Hepatocyte (in vitro differentiated cells): ENCODE results near the gene DNMT3A. TPM values are rescaled to one million over a fixed set of nuclear protein-coding genes. Genes with fewer than 3 reads are reported as not detected.
A peak's percentile ranks its signal among the peaks of the same experiment; 100 is the strongest.

Experiments used
- DNase-seq: peaks from one replicate; pipeline ENCODE4 v3.0.0-alpha.2; 2016; ENCODE audit warnings: low spot score
- H2AFZ ChIP-seq: fragments of 200-600 bp; sonication (generic); 2 replicates; pipeline ENCODE4 v1.6.0; 2016; ENCODE audit warnings: antibody characterized with exemption, mild to moderate bottlenecking
- H3K27ac ChIP-seq: fragments of 200-600 bp; sonication (generic); 2 replicates; pipeline ENCODE4 v1.5.1; 2016; ENCODE audit warnings: mild to moderate bottlenecking
- H3K27me3 ChIP-seq: fragments of 200-600 bp; sonication (generic); 2 replicates; pipeline ENCODE4 v1.6.1; 2016
- H3K36me3 ChIP-seq: fragments of 200-600 bp; sonication (generic); replicated peaks from 2 replicates; pipeline ENCODE4 v1.5.1; 2016; ENCODE audit warnings: low read depth; ENCODE audit not compliant: insufficient read depth
- H3K4me1 ChIP-seq: fragments of 200-600 bp; sonication (generic); 2 replicates; pipeline ENCODE4 v1.5.1; 2016; ENCODE audit warnings: mild to moderate bottlenecking, moderate library complexity; ENCODE audit not compliant: insufficient read depth
- H3K4me2 ChIP-seq: fragments of 200-600 bp; sonication (generic); 2 replicates; pipeline ENCODE4 v1.6.0; 2016
- H3K4me3 ChIP-seq: fragments of 200-600 bp; sonication (generic); 2 replicates; pipeline ENCODE4 v1.5.1; 2016; ENCODE audit warnings: mild to moderate bottlenecking
- H3K79me2 ChIP-seq: fragments of 200-600 bp; sonication (generic); 2 replicates; pipeline ENCODE4 v1.6.0; 2017; ENCODE audit warnings: mild to moderate bottlenecking
- H3K9me2 ChIP-seq: fragments of 200-600 bp; sonication (generic); replicated peaks from 2 replicates; pipeline ENCODE4 v1.6.0; 2017; ENCODE audit warnings: mild to moderate bottlenecking; ENCODE audit not compliant: insufficient read depth
- H3K9me3 ChIP-seq: fragments of 200-600 bp; sonication (generic); 2 replicates; pipeline ENCODE4 v1.5.1; 2016; ENCODE audit warnings: low read depth, mild to moderate bottlenecking
- H4K20me1 ChIP-seq: fragments of 200-600 bp; sonication (generic); 2 replicates; pipeline ENCODE4 v1.6.0; 2016; ENCODE audit warnings: mild to moderate bottlenecking; ENCODE audit not compliant: insufficient read depth, poor library complexity, severe bottlenecking
- CTCF ChIP-seq: fragments of 200-600 bp; sonication (generic); IDR thresholded peaks from 2 replicates; pipeline ENCODE4 v1.5.1; 2016; ENCODE audit warnings: antibody characterized with exemption, mild to moderate bottlenecking; ENCODE audit not compliant: poor library complexity
- EZH2 ChIP-seq: fragments of 200-600 bp; sonication (generic); IDR thresholded peaks from 2 replicates; pipeline ENCODE4 v1.6.1; 2016; ENCODE audit warnings: antibody characterized with exemption, mild to moderate bottlenecking, borderline replicate concordance
- EZH2phosphoT487 ChIP-seq: fragments of 200-600 bp; sonication (generic); IDR thresholded peaks from one replicate; pipeline ENCODE4 v1.6.1; 2018; ENCODE audit warnings: antibody characterized with exemption, mild to moderate bottlenecking, low read depth, moderate library complexity; ENCODE audit not compliant: unreplicated experiment, severe bottlenecking
- WGBS: methylation state at CpG from one replicate; pipeline ENCODE4 v1.1.6; 2016; ENCODE audit warnings: low lambda C conversion rate; ENCODE audit errors: missing lambda C conversion rate; 5-methylcytosine and 5-hydroxymethylcytosine counted together
- polyA plus RNA-seq: library from polyadenylated mRNA; unstranded; fragments of >200 nt; fragmentation: Nextera tagmentation; extraction: Ambion mirVana; gene quantifications from 2 replicates; pipeline ENCODE4 v1.2.1, GENCODE V29; 2016
- total RNA-seq: library from RNA; depleted of rRNA; stranded (reverse); fragments of >200 nt; gene quantifications from 2 replicates; pipeline ENCODE4 v1.2.3, GENCODE V29; 2014

Gene DNMT3A
- total and polyA plus RNA-seq, 2 experiments from 2014 or later = 28.3 to 43.8 TPM

GRCh38 chr2:25375989-25376545, 34.3 kb upstream of the DNMT3A start:
- H3K9me3 ChIP-seq = no peaks in the 10 kb centered on the region
- H3K4me2 ChIP-seq = peak overlapping the region; percentile 57
- no peak for DNase-seq
- no peak for TF ChIP-seq EZH2phosphoT487
- no peak for TF ChIP-seq EZH2
- TF ChIP-seq CTCF = no peak
- no peaks in the 10 kb centered on the region for H4K20me1 ChIP-seq
- H3K79me2 ChIP-seq = no peaks in the 10 kb centered on the region
- no peaks in the 10 kb centered on the region for H3K36me3 ChIP-seq
- peaks cover 15% of the 10 kb centered on the region for H3K4me1 ChIP-seq
- no peaks in the 10 kb centered on the region for H3K9me2 ChIP-seq
- 86% methylated on average over 16 of the region's 16 CpGs for WGBS
- H3K27me3 ChIP-seq = no peaks in the 10 kb centered on the region
- H3K27ac ChIP-seq = peak overlapping the region; percentile 70
- no peak overlapping the region for H3K4me3 ChIP-seq
- no peak overlapping the region for H2AFZ ChIP-seq

- Histone ChIP-seq H3K9me2 (no peaks in the 10 kb centered on the region), H3K36me3 (no peaks in the 10 kb centered on the region), H3K27ac (no peak overlapping the region), H4K20me1 (no peaks in the 10 kb centered on the region), H2AFZ (no peak overlapping the region), H3K79me2 (no peaks in the 10 kb centered on the region), H3K4me3 (no peak overlapping the region), H3K9me3 (no peaks in the 10 kb centered on the region), H3K4me1 (peaks cover 19% of the 10 kb centered on the region), H3K27me3 (no peaks in the 10 kb centered on the region), H3K4me2 (no peak overlapping the region)
- TF ChIP-seq EZH2 (no peak), CTCF (no peak), EZH2phosphoT487 (no peak)
- 93% methylated on average over 17 of the region's 17 CpGs for WGBS
- no peak for DNase-seq
Measured at GRCh38 chr2:25375371-25375988, 33.8 kb upstream of the DNMT3A start.

- 99% methylated on average over 5 of the region's 5 CpGs for WGBS
- no peak overlapping the region for H3K4me2 ChIP-seq
- TF ChIP-seq EZH2phosphoT487 (no peak), EZH2 (no peak)
- H3K79me2 ChIP-seq = no peaks in the 10 kb centered on the region
- no peaks in the 10 kb centered on the region for H3K36me3 ChIP-seq
- no peaks in the 10 kb centered on the region for H3K9me3 ChIP-seq
- H2AFZ ChIP-seq = no peak overlapping the region
- H3K9me2 ChIP-seq = no peaks in the 10 kb centered on the region
- no peak overlapping the region for H3K27ac ChIP-seq
- no peak for DNase-seq
- H3K4me1 ChIP-seq = peaks cover 19% of the 10 kb centered on the region
- H3K27me3 ChIP-seq = no peaks in the 10 kb centered on the region
- no peaks in the 10 kb centered on the region for H4K20me1 ChIP-seq
- H3K4me3 ChIP-seq = no peak overlapping the region
Measured at GRCh38 chr2:25374827-25375226, 33.1 kb upstream of the DNMT3A start.

GRCh38 chr2:25374411-25374810, 32.7 kb upstream of the DNMT3A start:
- H3K9me3 ChIP-seq = no peaks in the 10 kb centered on the region
- over 99% methylated on average over 4 of the region's 4 CpGs for WGBS
- DNase-seq = no peak
- H3K4me1 ChIP-seq = peaks cover 23% of the 10 kb centered on the region
- no peaks in the 10 kb centered on the region for H3K79me2 ChIP-seq
- H4K20me1 ChIP-seq = no peaks in the 10 kb centered on the region
- H2AFZ ChIP-seq = no peak overlapping the region
- H3K4me3 ChIP-seq = no peak overlapping the region
- no peaks in the 10 kb centered on the region for H3K9me2 ChIP-seq
- no peak overlapping the region for H3K27ac ChIP-seq
- H3K4me2 ChIP-seq = no peak overlapping the region
- TF ChIP-seq EZH2 = no peak
- no peak for TF ChIP-seq CTCF
- no peak for TF ChIP-seq EZH2phosphoT487
- H3K27me3 ChIP-seq = no peaks in the 10 kb centered on the region
- no peaks in the 10 kb centered on the region for H3K36me3 ChIP-seq
